Midbrain (tissue), 1 donor: Measurements from ENCODE around the gene RAB26.
"Not testable (repeated sequence)": the region's sequence is repeated elsewhere in the genome, so short reads cannot be mapped to it uniquely, and the experiment has no call there.

Source experiments
- DNase-seq: peaks from one replicate; lab custom pipeline; 2025; lab: John Stamatoyannopoulos, UW

RAB26 gene

GRCh38 chr16:2196162-2196980 lies 47.9 kb downstream of the RAB26 start, which contains the start of gene CASKIN1:
Gene CASKIN1 (minus strand): TSS chr16:2196605. CDS start chr16:2196432, 173 bp downstream.
- DNase-seq: no peak

DNA sequence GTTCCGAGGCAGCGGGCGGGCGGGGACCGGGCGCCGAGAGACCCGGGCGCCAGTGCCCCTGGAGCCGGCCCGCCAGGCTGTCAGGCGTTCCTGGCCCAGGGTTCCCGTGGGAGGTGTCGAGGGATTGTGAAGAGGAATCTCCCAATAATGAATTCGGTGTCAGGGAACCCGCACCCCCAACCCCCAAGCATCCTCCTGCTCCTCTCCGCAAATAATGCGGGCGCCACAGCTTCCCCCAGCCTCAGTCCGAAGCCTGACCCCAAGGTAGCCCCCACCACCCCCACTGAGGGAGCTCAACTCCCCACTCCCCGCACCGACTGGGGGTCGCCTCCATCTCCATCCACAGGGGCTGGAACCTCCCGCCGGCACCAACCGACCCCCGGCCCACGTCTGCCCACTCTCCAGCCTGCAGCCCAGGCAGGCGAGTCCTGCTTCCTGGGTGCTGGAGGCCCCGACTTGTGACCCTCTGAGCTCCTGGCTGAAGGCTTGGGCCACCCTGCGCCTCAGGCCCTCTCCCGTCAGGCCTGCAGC lies 48.6 kb downstream of the RAB26 start:
- DNase-seq: no peak

- no peak for DNase-seq
Observed at GRCh38 chr16:2197765-2198164, 49.3 kb downstream of the RAB26 start.

- DNase-seq: no peak
Observed at GRCh38 chr16:2198283-2198682, 49.9 kb downstream of the RAB26 start.

- no peak for DNase-seq
Observed at GRCh38 chr16:2199095-2199494, 50.7 kb downstream of the RAB26 start.

DNA sequence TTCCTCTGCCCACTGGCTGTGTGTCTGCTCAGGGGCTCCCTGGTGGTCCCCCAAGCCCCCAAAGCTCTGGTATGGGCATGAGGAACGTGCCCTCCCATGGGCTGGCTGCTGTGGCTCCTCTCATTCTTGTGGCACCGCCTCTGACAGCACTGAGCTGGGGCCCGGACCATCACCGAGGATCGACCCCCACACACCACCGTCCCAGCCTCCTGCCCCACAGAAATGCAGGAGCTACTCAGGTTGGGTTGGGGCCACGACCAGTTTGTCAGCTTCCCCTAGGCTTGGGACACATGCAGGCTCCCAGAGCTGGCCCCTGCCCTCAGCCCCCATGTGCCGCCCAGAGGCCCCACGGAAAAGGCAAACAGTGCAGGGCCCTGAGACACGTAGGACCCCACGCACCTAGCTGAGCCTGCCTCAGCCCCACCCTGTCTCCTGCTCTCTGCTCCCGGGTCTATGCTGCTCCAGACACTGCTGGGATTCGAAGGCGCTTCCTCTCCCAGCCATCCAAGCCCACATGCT lies 51.3 kb downstream of the RAB26 start:
- DNase-seq: no peak

DNA sequence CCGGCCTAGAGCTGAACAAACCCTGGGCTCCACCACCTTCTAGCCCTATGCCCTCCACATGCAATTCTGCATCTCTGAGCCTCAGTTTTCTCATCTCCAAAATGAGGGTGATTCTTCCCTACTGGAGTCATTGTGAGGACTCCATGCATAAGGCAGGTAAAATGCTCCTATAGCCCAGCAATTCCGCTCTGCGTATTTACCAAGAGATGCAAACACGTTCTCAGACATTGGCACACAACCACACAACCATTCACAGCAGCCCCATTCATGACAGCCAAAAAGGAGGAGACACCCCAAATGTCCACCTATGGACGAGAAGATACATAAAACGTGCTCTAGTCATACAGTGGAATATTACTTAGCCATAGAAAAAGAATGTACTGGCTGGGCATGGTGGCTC lies 51.9 kb downstream of the RAB26 start:
- no peak for DNase-seq

DNA sequence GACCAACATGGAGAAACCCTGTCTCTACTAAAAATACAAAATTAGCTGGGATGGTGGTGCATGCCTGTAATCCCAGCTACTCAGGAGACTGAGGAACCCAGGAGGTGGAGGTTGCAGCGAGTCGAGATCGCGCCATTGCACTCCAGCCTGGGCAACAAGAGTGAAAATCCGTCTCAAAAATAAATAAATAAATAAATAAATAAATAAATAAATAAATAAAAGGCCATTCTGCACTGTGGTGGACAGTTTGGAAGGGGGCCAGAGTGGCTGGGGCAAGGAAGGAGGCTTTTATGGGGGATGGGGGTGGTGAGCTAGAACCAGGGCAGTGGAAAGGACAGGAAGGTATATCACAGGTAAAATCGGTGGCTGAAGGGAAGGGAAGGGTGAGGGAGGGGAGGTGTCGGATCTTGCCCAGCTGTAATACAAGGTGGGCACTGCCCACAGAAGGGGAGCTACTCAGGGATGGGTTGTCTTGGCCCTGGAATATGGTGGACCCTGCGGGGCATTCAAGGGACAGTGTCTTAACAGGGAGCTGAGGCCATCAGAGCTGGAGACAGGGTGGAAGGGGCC lies 54.8 kb downstream of the RAB26 start:
- not testable (repeated sequence) for DNase-seq
